ENCODE results near the gene TRPM6.

GRCh38 chr9:74728176-74728575 is 159.5 kb downstream of the TRPM6 start:
- TF ChIP-seq POLR2AphosphoS5 (IDR thresholded peaks at IDR 0.05; ENCODE audit: low read depth, low read length) (no peak), TAF1 (IDR thresholded peaks at IDR 0.05; ENCODE audit: borderline replicate concordance, low read depth, low read length) (no peak)
